ENCODE results near the gene WAPL. TPM values are rescaled to one million over a fixed set of nuclear protein-coding genes. Genes with fewer than 3 reads are reported as not detected.
"Not testable (repeated sequence)": the region's sequence is repeated elsewhere in the genome, so short reads cannot be mapped to it uniquely, and the experiment has no call there.

WAPL gene
- total RNA-seq, 1 experiment from 2014 or later: 15.4 TPM

GRCh38 chr10:86391236-86391840, 130.3 kb downstream of the WAPL start:
- no peaks in the 10 kb centered on the region for H3K9me3 ChIP-seq
- no peak for DNase-seq
- no peaks in the 10 kb centered on the region for H3K27me3 ChIP-seq
- no peaks in the 10 kb centered on the region for H3K36me3 ChIP-seq
- H3K4me3 ChIP-seq: no peak overlapping the region

GRCh38 chr10:86390337-86391120, 131.1 kb downstream of the WAPL start:
- H3K36me3 ChIP-seq: no peaks in the 10 kb centered on the region
- no peak overlapping the region for H3K4me3 ChIP-seq
- H3K9me3 ChIP-seq: no peaks in the 10 kb centered on the region
- H3K27me3 ChIP-seq: no peaks in the 10 kb centered on the region
- DNase-seq: no peak

GRCh38 chr10:86389441-86390193, 132.0 kb downstream of the WAPL start:
- no peak for DNase-seq
- Histone ChIP-seq H3K4me3 (no peak overlapping the region), H3K9me3 (no peaks in the 10 kb centered on the region), H3K36me3 (no peaks in the 10 kb centered on the region), H3K27me3 (no peaks in the 10 kb centered on the region)

- not testable (repeated sequence) for H3K9me3 ChIP-seq, H3K4me3 ChIP-seq, H3K36me3 ChIP-seq, DNase-seq, H3K27me3 ChIP-seq
These were observed 132.5 kb downstream of the WAPL start for GRCh38 chr10:86389109-86389440.

- Histone ChIP-seq H3K36me3 (no peaks in the 10 kb centered on the region), H3K4me3 (no peak overlapping the region), H3K9me3 (no peaks in the 10 kb centered on the region), H3K27me3 (no peaks in the 10 kb centered on the region)
- no peak for DNase-seq
These were observed 133.4 kb downstream of the WAPL start for GRCh38 chr10:86388119-86388704.

- Histone ChIP-seq H3K27me3 (no peaks in the 10 kb centered on the region), H3K36me3 (no peaks in the 10 kb centered on the region), H3K4me3 (no peak overlapping the region), H3K9me3 (no peaks in the 10 kb centered on the region)
- no peak for DNase-seq
These were observed 134.3 kb downstream of the WAPL start for GRCh38 chr10:86387178-86387794.

GRCh38 chr10:86385806-86386205, 135.8 kb downstream of the WAPL start:
- no peaks in the 10 kb centered on the region for H3K36me3 ChIP-seq
- H3K4me3 ChIP-seq: no peak overlapping the region
- no peaks in the 10 kb centered on the region for H3K9me3 ChIP-seq
- no peak for DNase-seq
- no peaks in the 10 kb centered on the region for H3K27me3 ChIP-seq

Other genes with a start within 250 kb of the WAPL start
- 0.10 and 0.15 TPM in 2 replicates for gene GRID1, start 155.0 kb downstream of the WAPL start, total RNA-seq (2014; rRNA removed; shearing (Covaris generic); ENCODE audit: low replicate concordance)
- not detected in 2 replicates for gene OPN4, start 132.8 kb upstream of the WAPL start, total RNA-seq (2014; rRNA removed; shearing (Covaris generic); ENCODE audit: low replicate concordance)
- not detected in 2 replicates for gene LDB3, start 146.7 kb upstream of the WAPL start, total RNA-seq (2014; rRNA removed; shearing (Covaris generic); ENCODE audit: low replicate concordance)
- 32.6 and 35.1 TPM in 2 replicates for gene BMPR1A, start 234.8 kb upstream of the WAPL start, total RNA-seq (2014; rRNA removed; shearing (Covaris generic); ENCODE audit: low replicate concordance)